ENCODE results near the gene LPP.

- TF ChIP-seq CTCF (IDR thresholded peaks at IDR 0.05) (no peak), EP300 (IDR thresholded peaks at IDR 0.05) (no peak), POLR2A (IDR thresholded peaks at IDR 0.05) (no peak)
Observed at GRCh38 chr3:188707381-188708288, 553.7 kb downstream of the LPP start.

Measured in tibial nerve (tissue), 4 donors.